ENCODE measurements around the gene PAGE2B. TPM values are rescaled to one million over a fixed set of nuclear protein-coding genes. Genes with fewer than 3 reads are reported as not detected.

The PAGE2B gene
- total and polyA plus RNA-seq, 9 of the 15 experiments (the other 6 are each of a cell fraction or from before 2014, with no cell fraction given): 1.8 to 36.0 (median 16.5) TPM

- TF ChIP-seq CTCFL (IDR thresholded peaks at IDR 0.05; ENCODE audit: borderline replicate concordance, insufficient read depth, low read depth, low read length, poor library complexity, severe bottlenecking): no peak
- no peak for TF ChIP-seq ZNF431 (CRISPR knock-in tag; IDR thresholded peaks at IDR 0.05)
Observed at GRCh38 chrX:55107911-55108310, 33.1 kb downstream of the PAGE2B start (continued).

- no peaks in the 10 kb centered on the region; a peak in 2 of 5 replicates for H3K4me1 ChIP-seq (replicated peaks in 1 of 2; ENCODE audit: control insufficient read depth in 2 of 2, insufficient read depth in 2 of 2, low read length in 2 of 2)
- in situ Hi-C loops (cut with MboI): no loop called here
- no peak overlapping the region for H3K4me2 ChIP-seq (ENCODE audit: insufficient read depth, low read length)
- no peak overlapping the region for H3K4me3 ChIP-seq
- intact Hi-C loops (cut with micrococcal nuclease): no loop called here
- H3K36me3 ChIP-seq (ENCODE audit: control insufficient read depth, insufficient read depth, low read length): no peaks in the 10 kb centered on the region
- H4K20me1 ChIP-seq (replicated peaks; ENCODE audit: control insufficient read depth, insufficient read depth, low read length): no peaks in the 10 kb centered on the region
- no TSS peak for BruUV-seq (replicated peaks)
- ATAC-seq (no peak), DNase-seq (ENCODE audit: extremely low read depth in 1 of 4, low spot score in 3 of 4) (no peak), FAIRE-seq (no peak)
- no peak for TF ChIP-seq SMARCC2 (IDR thresholded peaks at IDR 0.05; ENCODE audit: low read depth)
- no peak for TF ChIP-seq MEF2A (IDR thresholded peaks at IDR 0.05; ENCODE audit: control insufficient read depth, low read depth, low read length)
- TF ChIP-seq CCNT2 (IDR thresholded peaks at IDR 0.05; ENCODE audit: borderline replicate concordance, extremely low read depth, insufficient read length, low read depth, low read length): no peak
- no peak for TF ChIP-seq FOSL1 (tag; conservative IDR thresholded peaks at IDR 0.05)
- no peaks in the 10 kb centered on the region for H3K9me3 ChIP-seq (replicated peaks; ENCODE audit: control insufficient read depth, insufficient read depth, low read depth, low read length)
- no peaks in the 10 kb centered on the region for H3K27me3 ChIP-seq (ENCODE audit: control insufficient read depth in 2 of 2, insufficient read depth in 2 of 2, low read length in 2 of 2)
- peak overlapping the region; percentile 55; the same call in 1 of the 2 replicates for H2AFZ ChIP-seq (ENCODE audit: low read depth, low read length)
- WGBS (ENCODE audit: insufficient coverage, low coverage, missing lambda C conversion rate): 22% methylated on average over 5 of the region's 7 CpGs
- CTCF ChIA-PET (ENCODE audit: low intra/inter-chr PET ratio): no interaction called here
- H3K9ac ChIP-seq (ENCODE audit: insufficient read depth in 1 of 2, low read depth in 2 of 2, low read length in 2 of 2): no peak overlapping the region
- no peak overlapping the region for H3K27ac ChIP-seq (ENCODE audit: extremely low read depth, low read depth, low read length)
- no peaks in the 10 kb centered on the region for H3K9me1 ChIP-seq (ENCODE audit: control insufficient read depth, insufficient read depth, low read length)
- POLR2A ChIA-PET: interaction anchor here (1.0 kb wide), 1 partner anchor 10 kb away, joined by 3 read pairs; no protein-coding TSS in a partner anchor
- no peaks in the 10 kb centered on the region for H3K79me2 ChIP-seq (ENCODE audit: control insufficient read depth, insufficient read depth, low read length)
Observed at GRCh38 chrX:55109306-55109705, 34.5 kb downstream of the PAGE2B start.
